ENCODE results near the gene CAV1. TPM values are rescaled to one million over a fixed set of nuclear protein-coding genes. Genes with fewer than 3 reads are reported as not detected.

The CAV1 gene
- total RNA-seq, 1 experiment from 2014 or later: 23.7 TPM

DNA sequence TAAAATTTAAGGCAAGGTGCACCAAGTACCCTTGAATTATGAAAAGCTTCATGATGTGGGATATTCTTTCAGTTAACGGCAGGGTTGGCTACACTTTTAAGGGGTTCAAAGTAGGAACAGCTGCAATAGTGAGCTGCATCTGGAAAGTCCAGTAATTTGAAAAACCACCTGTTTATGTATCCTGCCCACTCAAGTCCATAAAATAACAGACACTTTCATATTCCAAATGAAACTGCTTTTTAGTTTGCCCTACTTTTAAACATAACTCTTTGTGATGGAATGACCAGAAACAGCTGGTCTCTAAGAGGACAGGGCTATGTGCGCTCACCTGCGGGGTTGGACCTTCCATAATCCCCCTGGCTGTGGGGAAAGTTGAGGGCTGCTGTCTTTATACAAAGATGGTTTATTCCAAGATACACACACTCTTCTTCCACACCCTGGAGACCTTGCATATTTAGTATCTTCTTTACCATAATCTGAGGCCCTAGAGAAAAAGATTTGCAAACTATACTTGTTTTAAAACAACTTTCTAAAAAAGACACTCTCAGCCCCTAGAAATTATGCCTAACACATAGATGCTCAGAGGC is 7.4 kb downstream of the CAV1 start:
- H3K27me3 ChIP-seq: no peaks in the 10 kb centered on the region
- H3K9me3 ChIP-seq (replicated peaks): no peaks in the 10 kb centered on the region; the same call in 1 of the 2 replicates
- DNase-seq: peak in 1 of 2 experiments; percentile 64
- peaks cover 32% of the 10 kb centered on the region for H3K4me1 ChIP-seq
- H3K27ac ChIP-seq: no peak overlapping the region; the same call in 1 of the 2 replicates
- no peak overlapping the region for H3K4me3 ChIP-seq
- H3K36me3 ChIP-seq: peaks cover 19% of the 10 kb centered on the region

DNA sequence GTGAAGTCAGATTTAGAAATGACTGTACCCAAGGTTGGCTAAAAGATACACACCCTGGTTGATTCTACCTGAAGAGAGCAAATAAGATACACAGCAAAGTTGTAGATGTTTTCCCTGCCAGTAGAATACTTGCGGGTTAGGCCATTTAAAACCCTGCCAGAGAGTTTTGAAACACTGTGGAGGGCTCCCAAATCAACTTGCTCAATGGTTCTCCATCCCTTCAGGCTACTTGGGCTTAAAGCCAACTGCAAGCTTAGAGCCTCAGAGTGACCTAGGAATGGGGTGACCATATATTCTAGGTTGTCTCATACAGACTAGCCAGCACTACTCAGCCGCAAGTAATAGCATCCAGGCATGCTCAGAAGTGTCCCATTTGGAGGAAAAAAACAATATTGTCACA is 10.0 kb downstream of the CAV1 start:
- H3K27ac ChIP-seq: no peak overlapping the region
- no peak overlapping the region for H3K4me3 ChIP-seq
- no peaks in the 10 kb centered on the region for H3K27me3 ChIP-seq
- H3K36me3 ChIP-seq: peaks cover 16% of the 10 kb centered on the region
- no peak for DNase-seq
- H3K9me3 ChIP-seq (replicated peaks): no peaks in the 10 kb centered on the region; the same call in 1 of the 2 replicates
- peaks cover 20% of the 10 kb centered on the region for H3K4me1 ChIP-seq

DNA sequence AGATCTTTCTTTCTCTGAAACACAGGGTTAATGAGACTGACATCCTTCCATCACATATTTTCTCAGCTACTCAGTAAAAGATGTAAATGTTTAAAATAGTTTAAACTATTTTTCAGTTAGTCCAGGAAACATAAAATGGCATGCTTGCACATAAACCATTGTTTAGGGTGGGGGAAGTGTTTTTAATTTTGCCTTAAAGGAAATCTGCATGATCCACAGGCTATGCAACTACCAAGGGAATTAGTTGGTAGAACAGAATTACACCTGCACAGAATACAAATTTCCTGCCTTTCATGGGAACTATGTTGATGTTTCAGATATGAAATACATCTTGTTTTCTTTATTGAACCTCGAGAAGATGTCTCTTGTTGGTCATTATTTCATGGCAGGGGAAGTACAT is 10.6 kb downstream of the CAV1 start:
- Histone ChIP-seq H3K4me1 (peaks cover 20% of the 10 kb centered on the region), H3K4me3 (no peak overlapping the region), H3K27ac (no peak overlapping the region), H3K27me3 (no peaks in the 10 kb centered on the region), H3K9me3 (replicated peaks) (no peaks in the 10 kb centered on the region; the same call in 1 of the 2 replicates), H3K36me3 (peaks cover 16% of the 10 kb centered on the region)
- no peak for DNase-seq

DNA sequence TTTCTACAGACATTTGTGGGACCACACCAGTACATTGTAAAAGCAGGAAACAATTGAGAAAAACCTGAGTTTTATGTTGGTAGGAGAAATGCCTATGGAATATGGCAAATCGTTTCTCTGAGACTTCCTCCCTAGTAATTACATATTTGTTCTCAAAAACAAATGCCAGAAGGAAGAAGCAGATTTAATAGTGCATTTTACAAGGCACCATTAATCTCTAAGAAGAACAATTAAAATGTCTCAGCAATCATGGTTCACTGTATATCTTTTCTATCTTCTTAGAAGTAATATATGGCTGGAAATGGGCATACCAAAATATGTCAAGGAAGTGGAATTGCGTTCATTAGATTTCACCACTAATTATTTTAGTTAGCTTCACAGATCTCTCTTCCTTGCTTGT is 13.3 kb downstream of the CAV1 start:
- H3K4me3 ChIP-seq: no peak overlapping the region
- no peaks in the 10 kb centered on the region; the same call in 1 of the 2 replicates for H3K9me3 ChIP-seq (replicated peaks)
- DNase-seq: no peak
- no peak overlapping the region for H3K27ac ChIP-seq
- H3K27me3 ChIP-seq: no peaks in the 10 kb centered on the region
- H3K36me3 ChIP-seq: peaks cover 13% of the 10 kb centered on the region
- no peaks in the 10 kb centered on the region for H3K4me1 ChIP-seq

DNA sequence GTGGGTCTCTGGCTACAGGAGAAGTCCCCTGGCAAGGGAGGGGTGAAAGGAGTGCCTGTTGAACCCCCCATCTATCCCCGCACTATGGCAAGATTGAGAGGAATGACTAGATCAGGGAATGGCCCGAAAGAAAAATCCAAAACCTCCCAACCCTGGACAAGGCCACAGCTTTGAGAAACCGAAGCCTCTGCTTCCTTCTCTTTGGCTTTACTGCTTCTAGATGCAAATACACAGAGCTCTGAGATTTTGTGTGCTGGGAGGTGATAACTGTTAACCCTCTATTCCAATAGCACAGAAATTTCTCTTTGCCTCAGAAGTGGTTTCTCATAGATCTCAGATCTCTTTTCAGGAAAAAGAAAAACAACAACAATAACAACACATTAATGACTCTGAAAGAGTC is 15.0 kb downstream of the CAV1 start:
- H3K4me3 ChIP-seq: no peak overlapping the region
- no peaks in the 10 kb centered on the region for H3K27me3 ChIP-seq
- H3K27ac ChIP-seq: no peak overlapping the region
- H3K4me1 ChIP-seq: no peaks in the 10 kb centered on the region
- DNase-seq: no peak
- peaks cover 11% of the 10 kb centered on the region for H3K36me3 ChIP-seq
- no peaks in the 10 kb centered on the region; the same call in 1 of the 2 replicates for H3K9me3 ChIP-seq (replicated peaks)

DNA sequence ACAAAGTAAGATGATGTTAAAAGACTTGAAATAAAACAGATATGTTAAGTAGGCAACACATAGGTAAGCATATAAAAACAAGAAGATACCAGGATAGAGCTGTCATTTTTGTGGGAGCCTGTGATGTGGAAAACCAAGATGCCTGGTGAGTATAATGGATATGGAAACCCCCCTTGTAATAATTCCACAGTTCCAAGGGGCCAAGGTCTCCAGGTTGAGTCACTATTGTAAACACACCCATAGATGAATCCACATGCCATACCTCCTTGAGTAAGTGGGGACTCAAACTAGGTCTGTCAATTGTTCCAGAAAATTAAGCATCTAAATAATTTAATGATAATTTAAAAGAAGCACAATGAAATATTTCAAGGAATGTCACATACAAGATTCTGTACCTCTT is 15.9 kb downstream of the CAV1 start:
- H3K9me3 ChIP-seq (replicated peaks): no peaks in the 10 kb centered on the region
- no peak overlapping the region for H3K27ac ChIP-seq
- no peaks in the 10 kb centered on the region for H3K27me3 ChIP-seq
- no peak overlapping the region for H3K4me3 ChIP-seq
- no peaks in the 10 kb centered on the region for H3K4me1 ChIP-seq
- DNase-seq: no peak
- H3K36me3 ChIP-seq: peaks cover 10% of the 10 kb centered on the region; the same call in 1 of the 2 replicates

DNA sequence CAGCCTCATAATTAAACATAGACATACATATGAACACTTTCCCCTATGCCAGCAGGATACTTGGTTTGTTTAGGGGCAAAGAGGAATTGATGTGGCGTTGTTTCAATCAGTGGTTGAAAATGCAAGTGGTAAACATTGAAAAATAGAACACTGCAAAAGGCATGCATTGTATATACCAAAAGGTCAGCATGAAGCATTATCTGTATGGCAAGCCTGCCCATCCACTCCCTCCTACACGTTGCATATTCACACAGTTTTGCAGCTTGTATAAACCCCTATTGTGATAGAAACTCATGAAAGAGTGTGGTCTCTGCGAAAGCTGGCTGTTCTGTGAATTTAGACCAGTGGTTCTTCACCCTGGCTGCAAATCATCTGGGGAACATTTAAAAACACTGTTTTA is 17.1 kb downstream of the CAV1 start:
- no peaks in the 10 kb centered on the region for H3K4me1 ChIP-seq
- no peak overlapping the region for H3K4me3 ChIP-seq
- peaks cover 7% of the 10 kb centered on the region; the same call in 1 of the 2 replicates for H3K36me3 ChIP-seq
- no peak overlapping the region for H3K27ac ChIP-seq
- no peaks in the 10 kb centered on the region for H3K9me3 ChIP-seq (replicated peaks)
- DNase-seq: no peak
- H3K27me3 ChIP-seq: no peaks in the 10 kb centered on the region

DNA sequence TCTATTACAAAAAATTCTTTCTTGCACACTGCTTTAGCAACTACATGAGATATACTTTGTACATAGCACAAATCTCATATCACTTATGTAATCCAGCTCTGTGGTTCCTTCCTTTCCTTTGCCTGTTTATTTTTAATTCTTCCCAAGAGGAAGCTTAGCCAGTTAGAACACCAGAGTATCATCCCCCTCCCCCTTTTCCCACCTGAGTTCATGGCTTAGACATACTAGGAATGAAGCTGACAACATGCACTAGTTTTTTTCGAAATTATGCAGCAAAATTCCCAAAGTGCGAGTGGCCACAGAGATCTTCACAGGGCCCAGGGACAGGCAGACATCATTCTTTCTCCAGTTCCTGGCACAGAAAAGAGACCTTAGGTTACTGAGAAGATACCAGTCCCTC is 17.8 kb downstream of the CAV1 start:
- Histone ChIP-seq H3K4me3 (no peak overlapping the region), H3K36me3 (peaks cover 9% of the 10 kb centered on the region; the same call in 1 of the 2 replicates), H3K4me1 (no peaks in the 10 kb centered on the region)

DNA sequence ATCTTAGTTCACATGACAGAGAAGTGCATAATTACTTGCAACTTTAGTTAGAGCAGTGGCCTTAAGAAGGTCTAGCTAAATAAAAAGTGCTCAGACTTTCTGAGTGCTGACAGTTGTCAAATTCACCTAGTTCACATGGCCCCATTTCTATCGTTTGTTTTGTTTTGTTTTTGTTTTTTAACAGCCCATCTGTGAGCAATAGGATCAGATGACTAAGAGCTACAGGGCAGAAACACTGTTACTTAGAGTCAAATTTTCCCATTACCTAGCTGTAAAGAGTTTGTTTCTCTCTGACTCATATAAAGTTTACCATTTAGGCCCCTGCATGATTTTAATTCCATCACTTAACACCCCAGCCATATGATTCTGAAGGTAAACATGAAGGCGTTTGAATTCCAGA is 18.8 kb downstream of the CAV1 start:
- DNase-seq: no peak
- no peaks in the 10 kb centered on the region for H3K4me1 ChIP-seq
- H3K36me3 ChIP-seq: peaks cover 5% of the 10 kb centered on the region; the same call in 1 of the 2 replicates

More for the DNA sequence above, 17.8 kb downstream of the CAV1 start:
- Histone ChIP-seq H3K27me3 (no peaks in the 10 kb centered on the region), H3K9me3 (replicated peaks) (no peaks in the 10 kb centered on the region), H3K27ac (no peak overlapping the region)
- no peak for DNase-seq

DNA sequence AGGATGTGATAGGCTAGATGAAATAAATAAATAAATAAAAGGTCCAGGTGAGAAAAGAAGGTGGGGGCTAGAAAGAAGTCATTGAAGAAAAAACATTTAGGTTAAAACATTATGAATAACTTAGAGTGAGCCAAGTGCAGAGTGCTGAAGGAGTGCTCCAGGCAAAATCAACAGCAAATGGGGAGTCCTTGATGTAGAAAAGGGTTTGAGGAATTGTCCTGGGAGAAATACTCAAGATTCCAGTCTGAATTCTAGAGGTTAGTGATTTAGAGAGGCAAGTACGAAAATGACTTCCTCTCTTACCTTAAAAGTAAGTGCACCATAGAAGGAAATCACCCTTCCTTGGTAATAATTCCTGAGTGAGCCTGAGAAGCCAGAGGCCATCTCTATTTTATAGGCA is 19.7 kb downstream of the CAV1 start:
- no peak for DNase-seq
- Histone ChIP-seq H3K27ac (no peak overlapping the region), H3K4me1 (no peaks in the 10 kb centered on the region), H3K4me3 (no peak overlapping the region), H3K9me3 (replicated peaks) (no peaks in the 10 kb centered on the region), H3K27me3 (no peaks in the 10 kb centered on the region), H3K36me3 (peaks cover 5% of the 10 kb centered on the region; the same call in 1 of the 2 replicates)

More for the DNA sequence above, 18.8 kb downstream of the CAV1 start:
- Histone ChIP-seq H3K27ac (no peak overlapping the region), H3K27me3 (no peaks in the 10 kb centered on the region), H3K4me3 (no peak overlapping the region), H3K9me3 (replicated peaks) (no peaks in the 10 kb centered on the region)

DNA sequence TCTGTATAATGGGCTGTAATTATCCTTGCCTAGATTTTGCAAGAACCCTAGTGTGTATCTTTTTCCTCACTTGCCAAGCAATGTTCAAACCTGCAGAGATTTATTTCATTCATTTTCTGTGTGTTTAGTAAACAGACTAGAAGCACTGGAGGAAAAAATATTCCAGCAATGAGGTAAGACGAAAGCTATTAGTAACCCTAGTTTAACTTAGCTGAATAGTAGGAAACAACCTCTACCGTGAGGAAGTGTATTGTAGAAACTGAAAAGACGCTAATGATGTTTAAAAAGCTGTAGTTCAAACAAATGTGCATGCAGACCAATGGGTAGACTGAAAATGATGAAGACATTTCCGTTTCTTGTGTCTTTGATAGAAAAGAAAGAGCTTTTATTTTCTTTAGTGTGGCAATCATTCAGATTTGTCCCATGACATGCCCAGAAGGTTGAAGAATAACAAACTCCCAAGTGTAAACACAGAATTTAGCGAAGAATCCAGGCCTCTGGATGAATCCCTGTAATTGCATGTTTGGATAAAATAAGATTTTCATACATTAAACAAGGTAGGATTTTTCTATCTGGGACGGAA is 20.7 kb downstream of the CAV1 start:
- no peak overlapping the region for H3K4me3 ChIP-seq
- DNase-seq: no peak
- H3K36me3 ChIP-seq: peaks cover 5% of the 10 kb centered on the region; the same call in 1 of the 2 replicates
- H3K4me1 ChIP-seq: no peaks in the 10 kb centered on the region
- H3K27me3 ChIP-seq: no peaks in the 10 kb centered on the region
- H3K9me3 ChIP-seq (replicated peaks): no peaks in the 10 kb centered on the region
- no peak overlapping the region for H3K27ac ChIP-seq

DNA sequence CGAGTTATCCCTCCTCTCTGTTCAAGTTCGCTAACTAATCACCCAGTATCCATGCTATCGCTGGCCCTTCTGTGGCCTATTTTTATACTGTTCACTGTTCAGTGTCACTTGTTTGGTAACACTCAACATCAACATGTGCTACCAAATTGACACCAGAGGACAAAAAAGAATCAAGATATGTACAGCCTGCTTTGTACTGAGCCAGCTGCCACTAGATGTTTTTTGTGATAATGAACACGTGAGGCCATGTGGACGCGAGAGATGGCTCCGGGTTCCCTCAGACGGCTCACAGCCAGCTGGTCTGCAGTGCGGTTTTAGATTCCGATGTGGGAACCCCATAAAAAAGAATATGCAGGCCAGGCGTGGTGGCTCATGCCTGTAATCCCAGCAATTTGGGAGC is 21.2 kb downstream of the CAV1 start:
- Histone ChIP-seq H3K36me3 (peaks cover 5% of the 10 kb centered on the region; the same call in 1 of the 2 replicates), H3K27ac (no peak overlapping the region), H3K4me1 (no peaks in the 10 kb centered on the region), H3K9me3 (replicated peaks) (no peaks in the 10 kb centered on the region), H3K4me3 (no peak overlapping the region), H3K27me3 (no peaks in the 10 kb centered on the region)
- no peak for DNase-seq

DNA sequence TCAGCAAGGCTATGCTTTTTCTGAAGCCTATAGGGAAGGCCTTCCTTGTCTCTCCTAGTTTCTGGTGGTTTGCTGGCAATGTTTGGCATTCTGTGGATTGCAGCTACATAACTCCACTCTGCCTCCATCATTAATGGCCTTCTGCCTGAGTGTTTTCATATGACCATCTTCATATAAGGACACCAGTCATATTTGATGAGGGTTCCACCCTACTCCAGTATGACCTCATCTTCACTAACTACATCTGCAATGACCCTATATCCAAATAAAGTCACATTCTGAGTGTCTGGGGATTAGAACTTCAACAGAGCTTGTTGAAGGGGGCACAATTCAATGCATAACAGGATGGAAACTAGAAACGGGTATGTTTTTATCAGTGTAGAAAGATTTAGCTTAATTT is 22.1 kb downstream of the CAV1 start:
- H3K27ac ChIP-seq: no peak overlapping the region
- no peak overlapping the region for H3K4me3 ChIP-seq
- H3K27me3 ChIP-seq: no peaks in the 10 kb centered on the region
- DNase-seq: no peak
- H3K4me1 ChIP-seq: no peaks in the 10 kb centered on the region
- peaks cover 5% of the 10 kb centered on the region for H3K36me3 ChIP-seq
- no peaks in the 10 kb centered on the region for H3K9me3 ChIP-seq (replicated peaks)

DNA sequence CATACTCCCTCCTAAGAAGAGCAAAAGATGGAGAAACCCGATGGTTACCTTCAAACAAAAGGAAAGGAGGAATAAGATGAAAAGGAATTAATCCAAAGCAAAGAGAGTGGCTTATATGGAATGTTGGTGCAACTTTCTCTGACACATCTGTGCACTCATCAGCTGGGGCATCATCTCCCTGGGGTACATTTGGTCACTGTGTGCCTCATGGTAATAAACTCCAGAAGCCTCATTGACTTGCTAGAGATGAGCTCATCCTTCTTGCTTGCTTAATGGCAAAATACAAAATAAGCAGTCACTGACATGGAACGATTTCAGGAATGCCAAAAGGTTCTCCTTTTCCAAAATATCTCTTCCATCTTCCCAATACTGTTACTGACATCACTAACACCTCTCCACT is 22.5 kb downstream of the CAV1 start:
- Histone ChIP-seq H3K27me3 (no peaks in the 10 kb centered on the region), H3K27ac (no peak overlapping the region), H3K36me3 (peaks cover 5% of the 10 kb centered on the region), H3K4me3 (no peak overlapping the region), H3K4me1 (no peaks in the 10 kb centered on the region), H3K9me3 (replicated peaks) (no peaks in the 10 kb centered on the region)
- DNase-seq: no peak

DNA sequence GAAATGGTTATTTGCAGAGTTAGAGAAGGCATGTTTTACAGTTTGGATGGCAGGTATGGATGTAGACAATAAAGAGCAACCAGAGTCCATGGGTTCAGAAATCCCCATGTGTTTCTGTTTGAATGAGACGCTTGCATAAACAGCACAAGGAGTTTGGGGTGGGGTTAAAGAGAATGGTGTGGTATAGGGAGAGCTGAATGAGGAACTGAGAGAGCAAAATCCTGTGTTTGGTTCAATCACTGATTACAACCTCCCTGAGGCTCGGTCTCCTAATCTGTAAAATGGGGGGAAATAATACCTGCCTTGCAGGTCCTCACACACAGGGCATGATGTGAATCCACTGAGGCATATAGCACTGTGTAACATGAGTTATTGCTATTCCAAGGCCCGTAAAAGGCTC is 23.7 kb downstream of the CAV1 start:
- no peaks in the 10 kb centered on the region for H3K9me3 ChIP-seq (replicated peaks)
- peaks cover 5% of the 10 kb centered on the region for H3K36me3 ChIP-seq
- no peak overlapping the region for H3K27ac ChIP-seq
- no peak for DNase-seq
- no peaks in the 10 kb centered on the region for H3K27me3 ChIP-seq
- H3K4me3 ChIP-seq: no peak overlapping the region
- no peaks in the 10 kb centered on the region for H3K4me1 ChIP-seq

DNA sequence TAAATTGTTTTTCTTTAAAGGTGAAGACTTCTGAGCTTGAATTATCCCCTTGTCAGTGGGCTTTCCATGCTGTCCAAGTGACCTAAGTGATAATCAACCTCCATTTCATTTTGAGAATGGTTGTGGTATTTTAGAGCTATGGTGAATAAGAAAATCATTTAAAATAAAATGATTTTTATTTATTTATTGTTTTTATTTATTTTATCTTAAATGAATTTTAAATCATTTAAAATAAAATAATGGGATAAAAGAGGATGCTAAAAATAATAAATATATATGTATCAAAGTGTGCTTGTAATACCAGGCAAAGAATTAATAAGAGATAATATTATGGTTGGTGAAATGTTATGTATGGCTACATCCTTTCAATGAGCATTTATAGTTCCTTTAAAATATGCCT is 24.5 kb downstream of the CAV1 start:
- H3K9me3 ChIP-seq (replicated peaks): no peaks in the 10 kb centered on the region
- no peaks in the 10 kb centered on the region for H3K4me1 ChIP-seq
- H3K4me3 ChIP-seq: no peak overlapping the region
- H3K27ac ChIP-seq: no peak overlapping the region
- DNase-seq: no peak
- no peaks in the 10 kb centered on the region for H3K27me3 ChIP-seq
- H3K36me3 ChIP-seq: peaks cover 3% of the 10 kb centered on the region

Data from SJCRH30 (cell line).